DMS114 treated with DMSO at 0.1 percent for 48 hours (cell line): ENCODE data around the gene CCDC169.

ENCODE experiments used
- DNase-seq: peaks from one replicate; lab custom pipeline; 2025; ENCODE audit not compliant: unreplicated experiment; lab: John Stamatoyannopoulos, UW

The CCDC169 gene

DNA sequence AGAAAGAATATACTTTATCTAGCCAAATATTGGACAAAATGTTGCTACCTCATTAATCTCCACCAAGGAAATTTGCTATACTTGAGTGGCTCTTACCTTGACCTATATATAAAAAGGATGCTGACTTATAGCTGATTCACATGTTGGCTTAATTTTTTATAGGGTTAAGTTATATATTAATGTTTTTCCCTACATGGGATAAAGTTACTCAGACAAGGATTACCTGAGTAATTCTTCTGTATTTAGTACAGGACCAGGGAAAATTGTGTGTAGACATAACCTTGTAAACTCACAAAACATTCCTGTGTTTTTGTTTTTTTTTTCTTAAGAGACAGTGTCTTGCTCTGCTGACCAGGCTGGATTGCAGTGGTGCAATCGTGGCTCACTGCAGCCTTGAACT, 52.6 kb downstream of the CCDC169 start:
- no peak for DNase-seq

DNA sequence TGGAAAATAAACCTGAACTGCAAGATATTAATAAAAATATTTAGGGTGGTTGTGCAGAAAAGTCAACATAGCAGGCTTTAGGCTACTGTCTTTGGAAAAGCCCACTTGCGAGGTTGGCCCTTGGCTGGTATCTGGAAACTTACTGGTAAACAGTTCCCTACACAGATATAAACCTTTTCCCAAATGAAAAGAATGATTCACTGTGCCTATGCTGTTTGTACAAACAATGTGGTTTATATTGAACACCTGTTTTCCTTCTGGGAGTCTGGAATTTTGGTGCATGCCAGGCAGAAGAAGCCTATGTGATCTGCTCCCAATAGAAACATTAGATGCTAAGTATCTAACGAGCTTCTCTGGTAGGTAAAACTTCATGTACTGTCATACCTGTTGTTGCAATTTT, 53.5 kb downstream of the CCDC169 start:
- no peak for DNase-seq

DNA sequence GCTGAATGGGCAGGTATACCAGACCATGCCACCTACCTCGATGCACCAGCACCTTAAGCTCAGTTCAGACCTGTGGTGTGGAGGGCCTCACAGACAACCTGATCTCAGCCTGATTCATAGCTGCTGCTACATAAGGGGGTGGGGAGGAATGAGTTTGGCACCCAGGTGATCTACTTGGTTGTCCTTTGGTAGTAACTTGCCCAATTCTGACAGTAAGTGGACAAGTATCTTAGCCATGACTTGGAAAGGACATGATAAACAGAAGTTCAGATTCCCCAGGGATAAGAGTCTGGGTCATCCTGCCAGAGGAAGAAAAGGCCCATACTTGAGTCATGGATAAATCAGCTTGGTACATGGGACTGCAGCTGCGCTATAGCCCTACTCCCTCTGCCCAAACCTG, 54.9 kb downstream of the CCDC169 start:
- DNase-seq, result no peak

DNA sequence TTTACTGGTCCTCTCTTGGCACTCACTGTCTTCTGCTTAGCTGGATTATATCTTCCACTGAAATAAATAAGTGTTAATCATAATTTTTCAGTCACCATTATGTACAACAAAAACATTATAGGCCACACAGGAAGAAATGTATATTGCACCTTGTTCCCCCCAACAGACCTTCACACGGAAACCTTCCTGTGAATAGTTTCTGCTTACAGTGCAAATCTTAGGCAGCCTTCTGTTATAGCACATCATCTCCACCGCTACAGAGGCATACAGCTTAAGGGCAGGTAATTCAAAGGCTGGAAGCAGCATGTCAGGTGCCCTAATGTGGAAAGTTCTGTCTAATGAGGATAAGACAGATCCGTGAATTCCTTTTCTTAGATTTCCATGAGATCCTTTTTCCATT, 66.4 kb downstream of the CCDC169 start:
- DNase-seq, result no peak

DNA sequence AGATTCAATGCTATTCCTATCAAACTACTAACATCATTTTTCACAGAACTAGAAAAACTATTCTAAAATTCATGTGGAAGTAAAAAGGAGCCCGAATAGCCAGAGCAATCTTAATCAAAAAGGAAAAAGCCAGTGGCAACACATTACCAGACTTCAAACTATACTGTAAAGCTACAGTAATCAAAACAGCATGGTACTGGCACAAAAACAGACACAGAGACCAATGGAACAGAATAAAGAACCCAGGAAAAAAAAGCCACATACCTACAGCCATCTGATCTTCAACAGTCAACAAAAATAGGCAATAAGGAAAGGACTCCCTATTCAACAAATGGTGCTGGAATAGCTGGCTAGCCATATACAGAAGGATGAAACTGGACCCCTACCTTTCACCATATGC, 72.9 kb downstream of the CCDC169 start:
- no peak for DNase-seq

DNA sequence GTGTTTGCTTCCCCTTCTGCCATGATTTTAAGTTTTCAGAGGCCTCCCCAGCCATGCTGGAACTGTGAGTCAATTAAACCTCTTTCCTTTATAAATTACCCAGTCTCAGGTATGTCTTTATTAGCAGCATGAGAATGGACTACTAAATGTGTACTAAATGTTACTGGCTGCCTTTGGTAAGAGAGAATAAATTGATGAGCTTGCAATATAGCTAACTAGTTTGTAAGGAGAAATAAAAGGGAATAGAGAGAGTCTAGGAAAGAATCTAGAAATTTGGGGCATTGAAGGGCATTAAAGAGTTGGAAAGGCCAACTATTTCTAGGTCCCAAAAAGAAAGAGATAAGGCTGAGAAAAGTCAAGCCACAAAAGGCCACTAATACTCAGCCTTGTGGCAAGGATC, 77.7 kb downstream of the CCDC169 start:
- no peak for DNase-seq

DNA sequence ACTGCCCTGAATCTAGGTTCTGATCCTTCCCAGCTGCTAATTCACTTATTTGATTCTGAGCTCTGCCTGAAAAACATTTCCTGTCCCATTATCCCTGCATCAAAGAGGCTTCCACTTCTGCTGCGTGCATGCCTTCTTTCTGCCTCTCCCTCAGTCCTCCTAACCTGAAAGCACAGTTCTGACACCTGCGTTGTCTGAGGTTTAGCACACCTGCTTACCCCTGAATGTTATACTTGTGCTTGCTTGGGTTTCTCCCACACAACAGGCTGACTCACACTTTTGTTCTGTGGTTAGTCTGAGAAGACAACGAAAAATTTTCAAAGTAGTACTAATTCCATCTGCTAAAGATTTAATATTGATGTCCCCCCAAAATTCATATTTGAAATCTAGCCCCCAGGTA, 80.2 kb downstream of the CCDC169 start:
- DNase-seq, result no peak

DNA sequence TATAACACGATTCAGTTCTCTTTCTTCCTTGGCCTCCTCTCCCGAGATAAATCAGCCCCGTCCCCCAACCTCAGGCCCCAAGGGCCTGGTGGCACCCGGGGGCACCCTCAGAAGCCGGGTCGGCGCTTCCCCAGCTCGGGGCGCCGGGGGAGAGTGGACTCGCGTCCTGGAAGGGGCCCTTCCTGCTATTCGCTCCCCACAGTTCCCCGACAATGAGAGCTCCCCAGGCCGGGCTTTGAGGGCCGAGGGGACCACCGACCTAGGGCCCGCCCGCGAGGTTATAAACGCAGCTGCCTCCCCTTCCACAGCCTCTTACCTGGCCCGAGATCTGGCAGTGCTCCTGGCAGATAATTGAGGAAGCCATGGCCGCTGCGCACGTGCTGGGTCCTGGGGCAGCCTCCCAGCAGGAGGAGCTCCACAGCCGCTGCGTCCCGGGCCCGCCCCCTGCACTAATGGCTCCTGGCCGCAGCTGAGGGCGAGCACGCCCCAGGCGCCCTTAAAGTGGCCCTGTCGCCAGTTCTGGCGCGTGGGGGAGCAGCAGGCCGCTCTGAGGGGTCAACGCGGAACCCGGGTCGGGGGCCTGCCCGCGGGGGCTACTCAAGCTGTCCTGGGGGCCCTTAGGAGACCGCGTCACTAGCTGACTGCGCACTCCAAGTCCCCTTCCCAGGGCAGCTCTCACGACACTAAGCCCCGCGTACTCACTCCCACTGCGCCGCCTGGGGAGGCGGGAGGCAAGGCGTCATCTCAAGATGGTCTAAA, 83.3 kb downstream of the CCDC169 start, which contains the start of gene SOHLH2:
Gene SOHLH2, minus strand, starts transcription at position 394 of the 759 bp plus-strand sequence. Its CDS starts 30 bp downstream, at position 364.
- DNase-seq, result no peak

DNA sequence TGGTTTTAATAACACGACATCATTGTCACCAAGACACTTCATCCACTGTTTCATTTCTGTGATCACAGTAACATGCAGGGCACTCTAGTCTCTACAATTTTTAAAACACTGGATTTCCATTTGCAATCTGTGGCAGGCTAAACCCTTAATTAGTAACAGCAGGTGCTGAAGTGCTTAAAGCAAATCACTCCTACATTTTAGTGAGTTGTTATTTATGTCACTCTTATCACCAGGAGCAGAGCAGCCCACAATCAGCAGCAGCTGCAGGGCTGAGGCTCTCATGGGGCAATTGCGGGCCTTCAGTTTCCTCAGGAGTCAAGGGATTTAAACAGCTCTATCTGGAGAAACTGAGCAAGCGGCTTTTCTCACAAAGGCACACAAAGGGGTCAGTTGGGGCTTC, 84.8 kb downstream of the CCDC169 start:
- DNase-seq, result no peak

DNA sequence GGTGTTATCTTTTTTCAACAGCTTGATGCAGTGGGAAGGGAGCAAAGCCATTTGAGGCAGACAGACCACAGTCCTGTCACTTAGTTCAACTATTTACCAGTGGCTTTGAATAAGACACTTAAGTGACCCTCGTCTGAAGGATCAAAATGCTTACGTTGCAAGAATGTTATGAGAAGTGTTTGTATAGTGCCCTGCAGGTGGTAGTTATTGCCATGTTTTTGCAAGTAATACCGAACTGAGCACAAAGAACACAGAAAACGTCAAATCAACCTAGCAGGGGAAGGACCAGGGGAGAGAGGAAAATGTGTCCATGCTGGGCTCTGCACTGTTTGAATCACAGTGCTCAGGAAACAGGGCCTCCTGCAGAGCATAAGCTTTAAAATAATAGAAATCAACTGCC, 86.0 kb downstream of the CCDC169 start:
- DNase-seq, result no peak

DNA sequence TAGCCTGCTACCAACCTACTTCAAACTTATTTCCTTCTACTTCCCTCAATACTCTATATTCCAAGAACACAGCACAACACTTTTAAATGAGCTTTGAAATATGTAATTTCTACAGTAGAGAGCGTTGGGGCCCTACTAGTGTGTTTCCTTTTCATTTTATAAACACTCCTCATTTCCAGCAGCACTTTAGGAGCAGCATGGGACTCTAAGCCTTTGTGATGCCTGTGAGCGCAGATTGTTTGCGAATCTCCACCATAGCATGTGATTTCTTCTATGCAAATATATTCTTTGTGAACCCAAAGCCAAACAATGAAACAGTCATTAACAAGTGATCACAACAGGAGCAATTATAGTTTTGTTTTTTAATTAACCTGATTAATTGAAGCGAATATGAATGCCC, 86.9 kb downstream of the CCDC169 start:
- no peak for DNase-seq

DNA sequence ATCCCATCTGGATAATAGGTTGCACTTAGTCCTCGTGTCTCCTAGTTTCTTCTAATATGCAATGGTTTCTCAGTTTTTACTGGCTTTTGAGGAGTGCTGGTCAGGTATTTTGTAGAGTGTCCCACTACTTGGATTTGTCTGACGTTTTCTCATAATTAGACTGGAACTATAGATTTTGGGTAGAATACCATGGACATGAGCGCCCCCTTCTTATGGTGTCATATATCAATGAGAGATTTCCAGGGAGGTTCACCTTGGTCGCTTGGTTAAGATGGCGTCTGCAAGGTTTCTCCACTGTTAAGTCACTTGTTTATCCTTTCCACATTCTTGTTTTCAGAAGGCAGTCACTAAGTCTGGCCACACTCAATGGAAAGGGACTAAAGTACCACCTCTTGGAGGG, 89.9 kb downstream of the CCDC169 start:
- DNase-seq, result no peak

DNA sequence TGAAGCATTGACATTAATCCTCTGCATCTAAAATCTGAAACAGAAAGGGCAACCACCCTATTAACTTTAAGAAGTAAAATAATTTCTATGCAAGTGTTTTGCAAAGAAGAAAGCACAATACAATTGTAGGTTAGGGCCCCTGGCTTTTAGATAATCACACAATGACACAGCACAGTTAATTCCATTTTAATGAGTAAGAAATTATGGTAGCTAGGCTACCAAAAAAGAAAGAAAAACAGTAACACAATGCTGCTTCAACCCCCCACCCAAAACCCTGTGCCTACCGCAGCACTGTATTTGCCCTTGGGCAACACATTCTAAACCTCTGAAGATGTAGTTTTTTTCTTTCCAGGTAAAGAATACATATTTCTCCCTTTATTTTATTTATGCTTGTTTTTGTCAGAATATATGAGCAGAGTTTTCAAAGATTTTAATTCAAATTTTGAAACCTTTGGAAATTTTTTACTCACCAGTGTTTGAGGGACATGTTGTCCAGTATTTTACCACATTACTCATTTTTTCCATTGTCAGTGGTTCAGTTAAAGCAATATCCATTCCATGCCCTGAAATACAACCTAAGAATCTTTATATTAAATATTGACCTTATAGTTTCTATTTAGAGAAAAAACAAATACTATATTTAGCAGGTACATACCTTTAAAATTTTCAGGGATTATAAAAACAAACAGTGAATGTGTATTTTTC, 104.3 kb downstream of the CCDC169 start:
- no peak for DNase-seq

DNA sequence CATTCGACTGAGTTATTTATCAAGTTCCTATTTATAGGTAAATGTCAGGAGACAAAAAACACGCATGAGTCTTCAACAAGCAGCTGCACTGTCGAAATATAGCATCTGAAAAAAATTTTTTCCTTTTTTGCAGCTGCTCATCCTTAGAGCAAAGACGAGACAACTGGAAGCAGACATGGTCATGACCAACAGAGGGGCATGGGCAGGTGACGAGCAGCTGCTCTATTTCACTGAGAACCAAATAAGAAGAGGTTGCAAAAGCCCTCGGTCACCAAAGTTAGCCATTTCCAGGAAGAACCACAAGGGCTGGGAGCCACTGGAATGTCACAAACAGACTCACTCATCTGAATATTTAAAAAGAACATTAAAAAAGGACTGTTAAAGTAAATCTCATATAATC, 105.4 kb downstream of the CCDC169 start:
- DNase-seq, result no peak

DNA sequence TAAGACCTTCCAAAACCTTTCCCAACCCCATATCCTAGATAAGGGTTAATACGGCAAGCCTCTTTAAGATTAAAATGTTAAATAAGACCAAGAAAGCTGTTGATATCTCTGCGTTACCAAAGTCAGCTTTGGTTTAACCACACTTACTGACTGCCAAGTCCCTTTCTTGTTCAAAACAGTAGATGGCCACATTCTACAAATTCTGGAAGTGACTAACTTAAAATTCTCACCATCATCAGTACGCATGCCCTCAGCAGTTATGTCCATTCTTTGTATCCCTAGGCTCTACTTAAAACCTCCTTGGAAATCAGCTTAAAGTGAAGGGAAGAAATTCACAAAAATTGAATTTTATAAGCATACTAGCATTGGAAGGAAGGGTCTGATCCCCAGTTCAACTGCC, 106.8 kb downstream of the CCDC169 start:
- no peak for DNase-seq

DNA sequence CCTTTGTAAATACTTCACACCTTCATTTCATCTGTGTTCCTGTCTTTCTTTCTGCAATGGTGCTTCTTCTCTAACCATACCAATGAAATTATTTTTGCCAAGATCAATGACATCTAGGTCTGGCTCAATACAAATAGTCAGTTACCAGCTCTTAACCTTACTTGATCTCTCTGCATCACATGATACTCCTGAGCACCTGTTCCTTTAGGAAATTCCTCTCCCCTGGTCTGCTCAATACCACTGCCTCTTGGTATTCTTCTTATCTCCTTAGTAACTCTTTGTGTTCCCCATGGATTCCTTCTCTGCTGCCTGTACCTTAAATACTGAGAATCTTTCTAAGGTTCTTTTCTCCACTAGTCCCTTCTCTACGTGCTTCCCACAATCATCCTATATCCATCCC, 109.2 kb downstream of the CCDC169 start:
- no peak for DNase-seq

DNA sequence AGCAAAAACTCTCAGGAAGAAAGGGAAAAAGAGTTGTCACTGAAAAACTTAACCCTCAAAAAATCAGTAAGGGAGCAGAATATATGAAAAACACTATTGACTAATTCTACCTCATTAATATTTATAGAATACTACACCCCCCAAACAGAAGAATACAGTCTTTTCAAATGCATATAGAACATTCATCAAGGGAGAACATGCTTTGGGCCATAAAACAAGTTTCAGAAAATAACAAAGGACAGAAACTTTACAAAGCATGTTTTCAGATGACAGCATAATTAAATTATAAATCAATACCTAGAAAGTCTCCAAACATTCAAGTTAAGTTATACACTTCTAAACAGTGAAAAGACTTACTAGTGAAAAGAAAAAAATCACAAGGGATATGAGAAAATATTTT, 113.7 kb downstream of the CCDC169 start:
- no peak for DNase-seq
